ENCODE measurements around the gene ACRBP. TPM values are rescaled to one million over a fixed set of nuclear protein-coding genes. Genes with fewer than 3 reads are reported as not detected.

The ACRBP gene
- total RNA-seq, 2 experiments from 2014 or later = 4.4 to 9.4 TPM

- Histone ChIP-seq H3K9me2 (ENCODE audit: insufficient read depth, low read length) (no peaks in the 10 kb centered on the region), H3K4me3 (ENCODE audit: low read depth, low read length, poor library complexity, severe bottlenecking) (peak overlapping the region; percentile 54), H3K4me2 (ENCODE audit: low read length) (peak overlapping the region; percentile 80), H4K20me1 (ENCODE audit: insufficient read depth, low read length) (no peaks in the 10 kb centered on the region), H3K36me3 (ENCODE audit: insufficient read depth, low read length) (no peaks in the 10 kb centered on the region), H3K27ac (ENCODE audit: low read depth, low read length, poor library complexity, severe bottlenecking) (peak overlapping the region; percentile 84), H3K79me2 (ENCODE audit: insufficient read depth, low read depth, low read length) (no peaks in the 10 kb centered on the region), H2AFZ (ENCODE audit: low read length) (peak overlapping the region; percentile 88; the same call in 1 of the 2 replicates), H3K9me3 (ENCODE audit: low read length) (no peaks in the 10 kb centered on the region), H3K4me1 (ENCODE audit: insufficient read depth, low read length, poor library complexity, severe bottlenecking) (peaks cover 40% of the 10 kb centered on the region)
- no TSS peak for BruUV-seq (replicated peaks)
- ChIA-PET POLR2A (interaction anchor here (0.5 to 1.9 kb wide), 13 partner anchors 9 to 139 kb away, joined by 3 to 11 read pairs (median 3); partner anchors contain the start of genes COPS7A, NOP2 and ZNF384), CTCF (ENCODE audit: unreplicated experiment) (interaction anchor here (0.6 to 1.5 kb wide), 5 partner anchors 10 to 141 kb away, joined by 3 to 6 read pairs (median 4); partner anchors contain the start of gene LPAR5)
- TF ChIP-seq, protein P1, sequence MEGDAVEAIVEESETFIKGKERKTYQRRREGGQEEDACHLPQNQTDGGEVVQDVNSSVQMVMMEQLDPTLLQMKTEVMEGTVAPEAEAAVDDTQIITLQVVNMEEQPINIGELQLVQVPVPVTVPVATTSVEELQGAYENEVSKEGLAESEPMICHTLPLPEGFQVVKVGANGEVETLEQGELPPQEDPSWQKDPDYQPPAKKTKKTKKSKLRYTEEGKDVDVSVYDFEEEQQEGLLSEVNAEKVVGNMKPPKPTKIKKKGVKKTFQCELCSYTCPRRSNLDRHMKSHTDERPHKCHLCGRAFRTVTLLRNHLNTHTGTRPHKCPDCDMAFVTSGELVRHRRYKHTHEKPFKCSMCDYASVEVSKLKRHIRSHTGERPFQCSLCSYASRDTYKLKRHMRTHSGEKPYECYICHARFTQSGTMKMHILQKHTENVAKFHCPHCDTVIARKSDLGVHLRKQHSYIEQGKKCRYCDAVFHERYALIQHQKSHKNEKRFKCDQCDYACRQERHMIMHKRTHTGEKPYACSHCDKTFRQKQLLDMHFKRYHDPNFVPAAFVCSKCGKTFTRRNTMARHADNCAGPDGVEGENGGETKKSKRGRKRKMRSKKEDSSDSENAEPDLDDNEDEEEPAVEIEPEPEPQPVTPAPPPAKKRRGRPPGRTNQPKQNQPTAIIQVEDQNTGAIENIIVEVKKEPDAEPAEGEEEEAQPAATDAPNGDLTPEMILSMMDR (conservative IDR thresholded peaks at IDR 0.05; ENCODE audit: low read length) = no peak
- no peak for TF ChIP-seq EZH2phosphoT487 (IDR thresholded peaks at IDR 0.05; ENCODE audit: borderline replicate concordance, low read depth, low read length)
- intact Hi-C loops (cut with micrococcal nuclease; ENCODE audit: unreplicated experiment) = no loop called here
- peak; percentile 30 for DNase-seq (ENCODE audit: low spot score)
These were observed 34.0 kb downstream of the ACRBP start for GRCh38 chr12:6613015-6613775.

GRCh38 chr12:6612652-6613014 is 34.6 kb downstream of the ACRBP start:
- ChIA-PET POLR2A (interaction anchor here (0.6 to 1.9 kb wide), 8 partner anchors 8 to 138 kb away, joined by 3 to 11 read pairs (median 4); partner anchors contain the start of genes NOP2 and ZNF384), CTCF (ENCODE audit: unreplicated experiment) (interaction anchor here (0.5 kb wide), 1 partner anchor 72 kb away, joined by 3 read pairs; no protein-coding TSS in a partner anchor)
- Histone ChIP-seq H3K4me2 (ENCODE audit: low read length) (peak overlapping the region; percentile 80), H3K4me1 (ENCODE audit: insufficient read depth, low read length, poor library complexity, severe bottlenecking) (peaks cover 41% of the 10 kb centered on the region), H3K79me2 (ENCODE audit: insufficient read depth, low read depth, low read length) (no peaks in the 10 kb centered on the region), H2AFZ (ENCODE audit: low read length) (peak overlapping the region; percentile 88; the same call in 1 of the 2 replicates), H3K9me3 (ENCODE audit: low read length) (no peaks in the 10 kb centered on the region), H3K36me3 (ENCODE audit: insufficient read depth, low read length) (no peaks in the 10 kb centered on the region), H3K9me2 (ENCODE audit: insufficient read depth, low read length) (no peaks in the 10 kb centered on the region), H3K4me3 (ENCODE audit: low read depth, low read length, poor library complexity, severe bottlenecking) (peak overlapping the region; percentile 54), H3K27ac (ENCODE audit: low read depth, low read length, poor library complexity, severe bottlenecking) (peak overlapping the region; percentile 84), H4K20me1 (ENCODE audit: insufficient read depth, low read length) (no peaks in the 10 kb centered on the region)
- DNase-seq (ENCODE audit: low spot score) = peak; percentile 78
- TF ChIP-seq, protein P1 (conservative IDR thresholded peaks at IDR 0.05; ENCODE audit: low read length) = no peak
- TF ChIP-seq EZH2phosphoT487 (IDR thresholded peaks at IDR 0.05; ENCODE audit: borderline replicate concordance, low read depth, low read length) = no peak
- intact Hi-C loops (cut with micrococcal nuclease; ENCODE audit: unreplicated experiment) = no loop called here
- no TSS peak for BruUV-seq (replicated peaks)

All from OCI-LY7 (cell line).